Right lung (tissue), 5 donors: ENCODE results near the gene MZB1. TPM values are rescaled to one million over a fixed set of nuclear protein-coding genes. Genes with fewer than 3 reads are reported as not detected.
"Not testable (repeated sequence)": the region's sequence is repeated elsewhere in the genome, so short reads cannot be mapped to it uniquely, and the experiment has no call there.

ENCODE experiments used
- DNase-seq, 2 donors: peaks; one replicate each; pipeline ENCODE4 v3.0.0-alpha.2; 2013
- polyA plus RNA-seq, 5 donors: library from polyadenylated mRNA; unstranded; fragments of 120-200 nt; gene quantifications; one replicate each; pipeline versions ENCODE4 v1.2.1 to v1.2.3, GENCODE V29; 2013; ENCODE audit warnings: inconsistent platforms in 1 of 5, low replicate concordance in 1 of 5; ENCODE audit not compliant: insufficient read length in 5 of 5, insufficient read depth in 1 of 5

MZB1 gene
- polyA plus RNA-seq, 5 donors, result 0.37 to 1.0 (median 0.81) TPM

DNA sequence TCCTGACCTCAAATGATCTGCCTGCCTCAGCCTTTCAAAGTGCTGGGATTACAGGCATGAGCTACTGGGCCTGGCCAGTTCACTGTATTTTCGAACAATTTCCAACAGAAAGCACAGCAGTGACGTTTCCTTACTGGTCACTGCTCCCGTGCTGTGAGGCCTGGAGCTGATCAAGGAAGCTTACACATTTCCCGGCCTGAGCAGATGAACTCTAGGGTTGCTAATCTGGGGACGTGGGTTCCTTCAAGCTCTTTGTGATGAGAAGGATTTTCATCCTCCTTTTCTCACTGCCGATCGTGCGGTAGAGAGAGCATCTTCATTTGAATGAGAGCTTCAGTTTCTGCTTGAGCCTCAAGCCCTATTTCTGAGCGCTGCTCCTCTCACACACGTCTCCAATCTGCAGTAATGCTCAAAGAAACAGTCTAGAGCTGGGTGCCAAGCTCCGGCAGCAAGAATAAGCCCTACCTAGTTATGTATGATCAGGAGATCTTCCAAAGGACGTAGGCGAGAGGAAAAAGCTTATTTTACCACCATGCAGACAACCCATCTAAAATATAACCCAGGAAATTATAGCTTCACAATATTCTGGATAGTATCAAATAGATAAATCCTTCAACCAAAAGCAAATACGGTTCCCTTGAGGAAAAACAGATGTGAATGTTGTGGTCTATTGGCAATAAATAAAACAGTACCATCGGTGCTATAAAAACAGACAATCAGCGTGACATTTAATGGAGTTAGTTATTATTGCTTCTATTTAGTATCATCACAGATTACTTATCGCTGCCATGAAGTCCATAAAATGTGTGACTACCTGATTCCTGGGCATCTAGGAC, 21.5 kb upstream of the MZB1 start:
- DNase-seq, result no peak

DNA sequence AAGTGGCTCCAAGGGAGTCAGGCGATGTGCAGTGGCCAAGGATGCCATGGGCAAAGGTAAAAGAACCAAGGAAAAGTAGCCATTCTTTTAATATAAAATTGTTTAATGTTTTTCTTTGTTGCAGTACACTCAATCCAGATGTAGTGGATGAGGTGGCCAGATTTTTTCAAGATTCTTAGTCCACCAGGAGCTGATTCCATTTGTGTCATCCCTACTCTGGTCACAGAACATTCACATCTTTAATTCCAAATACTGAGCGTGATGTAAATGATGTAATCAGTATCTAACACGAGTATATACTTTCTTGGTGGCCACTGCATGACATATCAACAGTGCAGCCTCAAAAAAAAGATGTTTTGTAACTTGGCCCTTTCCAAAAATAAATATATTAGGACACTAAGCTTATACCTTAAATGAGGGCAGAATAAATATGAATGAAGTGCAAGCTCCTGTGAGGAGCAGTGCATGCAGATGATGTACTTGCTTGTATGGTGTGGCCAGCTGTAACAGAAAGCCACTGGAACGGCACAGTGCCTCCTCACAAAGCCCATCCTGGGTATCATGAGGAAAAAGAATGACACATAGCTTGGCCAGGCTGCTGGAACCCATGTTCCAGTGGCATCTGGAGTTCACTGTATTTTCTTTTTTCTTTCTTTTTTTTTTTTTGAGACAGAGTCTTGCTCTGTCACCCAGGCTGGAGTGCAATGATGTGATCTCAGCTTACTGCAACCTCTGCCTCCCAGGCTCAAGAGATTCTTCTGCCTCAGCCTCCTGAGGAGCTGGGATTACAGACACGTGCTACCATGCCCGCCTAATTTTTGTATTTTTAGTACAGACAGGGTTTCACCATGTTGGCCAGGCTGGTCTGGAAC, 20.6 kb upstream of the MZB1 start:
- no peak for DNase-seq

DNA sequence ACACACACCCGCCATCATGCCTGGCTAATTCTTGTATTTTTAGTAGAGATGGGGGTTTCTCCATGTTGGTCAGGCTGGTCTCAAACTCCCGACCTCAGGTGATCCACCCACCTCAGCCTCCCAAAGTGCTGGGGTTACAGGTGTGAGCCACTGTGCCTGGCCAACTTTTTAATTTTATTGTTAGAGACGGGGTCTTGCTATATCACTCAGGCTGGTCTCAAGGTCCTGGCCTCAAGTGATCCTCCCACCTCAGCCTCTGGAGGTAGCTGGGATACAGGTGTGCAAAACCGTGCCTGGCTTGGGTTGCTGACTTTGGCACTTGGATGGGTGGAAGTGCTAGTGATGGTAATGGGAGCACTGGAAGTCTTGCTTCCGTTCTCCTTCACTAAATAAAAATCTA, 19.4 kb upstream of the MZB1 start:
- not testable (repeated sequence) for DNase-seq

DNA sequence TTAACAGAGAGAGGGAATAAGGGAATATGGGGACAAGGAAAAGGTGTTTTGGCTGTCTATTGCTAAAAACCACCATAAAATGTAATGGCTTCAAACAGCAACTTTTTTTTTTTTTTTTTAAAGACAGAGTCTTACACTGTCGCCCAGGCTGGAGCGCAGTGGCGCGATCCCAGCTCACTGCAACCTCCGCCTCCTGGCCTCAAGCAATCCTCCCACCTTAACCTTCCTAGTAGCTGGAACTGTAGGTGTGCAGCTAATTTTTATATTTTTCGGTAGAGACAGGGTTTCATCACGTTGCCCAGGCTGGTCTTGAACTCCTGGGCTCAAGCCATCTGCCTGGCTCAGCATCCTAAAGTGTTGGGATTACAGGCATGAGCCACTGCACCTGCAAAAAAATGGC, 18.5 kb upstream of the MZB1 start:
- no peak for DNase-seq

DNA sequence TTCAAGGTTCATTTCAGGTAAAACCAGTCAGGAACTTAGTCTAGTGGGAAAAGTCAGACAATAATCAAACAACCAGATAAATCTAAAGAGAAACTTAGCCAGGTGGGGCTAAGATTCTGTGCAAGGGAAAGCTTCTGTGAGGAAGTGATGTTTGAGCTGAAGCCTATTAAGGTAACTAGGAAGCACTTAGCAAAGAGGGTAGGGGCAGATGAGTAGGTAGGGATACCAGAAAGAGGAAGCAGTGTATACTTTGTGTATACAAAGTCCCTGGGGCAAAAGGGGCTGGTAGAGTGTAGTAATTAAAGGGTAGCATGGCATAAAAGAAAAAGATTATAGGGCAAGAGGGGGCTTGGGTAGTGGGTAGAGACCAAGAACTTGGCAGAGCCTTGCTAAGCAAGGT, 17.8 kb upstream of the MZB1 start:
- no peak for DNase-seq

DNA sequence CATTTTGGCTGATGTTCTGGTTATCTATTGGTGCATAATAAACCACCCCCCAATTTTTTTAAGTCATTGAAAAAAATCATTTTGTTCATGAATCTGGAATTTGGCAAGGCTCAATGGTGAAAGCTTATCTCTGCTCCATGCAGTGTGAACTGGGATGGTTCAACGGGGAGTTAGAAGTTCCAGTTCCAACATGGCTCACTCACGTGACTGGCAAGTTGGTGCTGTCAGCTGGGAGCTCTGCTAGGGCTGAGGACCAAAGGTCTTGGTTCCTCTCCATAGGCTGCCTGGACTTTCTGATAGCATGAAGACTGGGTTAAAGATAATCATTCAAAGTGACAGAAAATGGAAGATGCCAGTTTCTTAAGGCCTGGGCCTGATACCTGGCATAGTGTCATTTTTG, 17.2 kb upstream of the MZB1 start:
- no peak for DNase-seq

DNA sequence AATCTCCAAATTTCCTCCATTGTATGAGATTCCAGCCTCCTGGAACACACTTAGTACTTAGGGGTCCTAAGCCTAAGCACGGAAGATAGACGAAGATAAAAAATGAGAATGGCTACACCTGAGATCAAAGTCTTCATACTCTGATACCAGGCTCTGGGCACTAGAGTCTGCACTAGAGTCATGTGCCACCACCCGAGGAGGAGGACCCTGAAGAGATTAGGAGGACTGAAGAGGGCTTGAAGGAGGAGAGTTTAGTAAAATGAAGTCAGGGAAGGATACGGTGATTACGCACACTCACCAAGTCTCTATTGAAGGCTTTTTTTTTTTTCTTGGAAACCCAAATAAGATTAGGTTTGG, 14.7 kb upstream of the MZB1 start:
- DNase-seq, result no peak

DNA sequence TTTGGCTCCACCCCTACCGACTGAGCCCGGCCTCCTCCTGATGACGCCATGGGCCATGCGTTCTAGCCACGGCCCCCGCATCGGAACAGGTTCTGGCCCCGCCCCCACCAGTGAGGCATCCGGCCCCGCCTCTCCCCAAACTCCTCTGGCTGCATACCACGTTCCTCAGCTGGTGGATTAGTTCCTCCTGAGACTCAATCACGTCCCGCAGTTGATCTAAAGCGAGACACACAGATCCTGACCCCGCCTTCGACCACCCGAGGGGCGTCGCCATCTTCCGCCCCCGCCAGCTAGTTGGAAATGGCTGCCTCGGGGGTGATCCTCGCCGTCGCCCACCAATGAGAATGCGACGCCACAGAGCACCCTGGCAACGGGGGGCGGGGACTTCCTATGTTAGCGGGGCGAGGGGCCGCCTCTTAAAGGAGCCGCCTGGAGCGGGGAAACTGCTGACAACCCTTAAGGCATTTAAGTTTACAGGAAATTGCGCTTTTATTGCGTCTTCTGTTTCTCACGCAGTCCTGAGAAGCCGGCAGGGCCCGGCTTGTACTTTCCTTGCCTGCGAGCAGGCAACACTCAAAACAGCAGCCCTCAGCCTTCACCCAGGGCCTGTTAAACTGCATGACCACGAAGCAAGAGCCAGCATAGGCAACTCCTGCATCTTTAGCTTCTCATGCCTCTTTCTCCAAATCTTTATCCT, 14.2 kb upstream of the MZB1 start, which contains the start of gene SPATA24:
Gene SPATA24, minus strand, starts transcription at position 303 of the 697 bp plus-strand sequence. Its CDS starts 29 bp downstream, at position 274.
- peak; percentile 98 for DNase-seq

DNA sequence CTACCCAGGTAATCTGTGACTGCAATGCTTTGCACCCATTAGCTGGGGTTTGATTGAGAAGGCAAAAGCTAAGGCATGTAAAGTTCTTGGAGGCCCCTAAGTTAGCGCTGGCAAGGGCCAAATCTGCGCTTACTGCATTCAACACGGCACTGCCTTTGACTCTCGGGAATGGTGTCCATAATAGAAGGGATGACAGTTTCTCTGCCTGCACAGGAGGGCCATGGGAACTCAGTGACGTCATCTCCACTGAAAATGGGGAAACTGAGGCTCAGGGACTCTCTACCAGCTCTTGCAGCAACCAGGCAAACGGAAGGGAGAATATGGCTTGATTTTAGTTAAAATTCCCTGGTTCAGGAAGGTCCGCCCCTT, 13.7 kb upstream of the MZB1 start:
- peak in 1 of 2 donors; percentile 46 for DNase-seq

DNA sequence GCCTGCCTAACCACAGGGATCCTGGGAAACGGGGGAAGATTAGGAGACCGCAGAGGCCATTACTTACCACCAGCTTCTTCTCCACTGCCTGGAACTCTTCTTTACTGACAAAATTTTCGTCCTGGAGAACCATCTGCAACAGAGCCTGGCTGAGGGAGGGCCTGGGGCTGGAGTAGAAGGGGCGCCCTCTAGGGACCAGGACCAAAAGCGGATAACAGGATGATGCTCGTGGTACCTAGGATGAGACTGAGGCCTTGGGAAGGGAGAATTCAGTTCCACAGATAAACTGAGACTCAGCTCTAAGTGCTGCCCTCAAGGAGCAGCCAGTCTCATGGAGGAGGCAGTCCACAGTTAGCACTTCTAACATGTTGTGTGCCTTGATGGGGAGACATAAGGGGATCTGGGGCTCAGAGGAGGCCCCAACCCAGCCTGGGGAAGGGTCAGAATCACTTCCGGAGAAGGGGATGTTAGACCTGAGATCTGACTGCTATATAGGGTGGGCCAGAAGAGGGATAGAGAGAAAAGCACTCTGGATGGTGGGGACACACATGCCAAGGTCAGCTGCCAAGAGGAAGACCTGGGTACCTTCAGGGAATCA, 12.9 kb upstream of the MZB1 start:
- no peak for DNase-seq

DNA sequence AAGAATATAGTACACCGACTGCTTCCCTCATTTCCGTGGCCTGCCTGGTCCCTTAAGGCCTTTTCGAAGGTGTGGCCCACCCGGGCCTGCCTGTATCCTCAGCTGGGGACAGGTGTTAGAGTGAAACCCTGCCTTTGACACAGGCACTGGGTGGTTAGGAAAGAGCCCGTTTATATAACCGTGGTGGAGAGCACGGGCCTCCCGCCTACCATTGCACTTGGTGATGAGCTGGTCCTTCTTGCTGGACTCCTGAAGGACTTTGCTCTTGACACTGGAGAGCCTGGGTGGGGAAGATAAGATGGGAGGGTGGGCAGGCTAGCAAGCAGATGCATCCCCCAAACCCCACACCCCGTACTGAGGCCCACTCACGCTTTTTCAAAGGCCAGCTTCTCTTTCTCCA, 11.8 kb upstream of the MZB1 start:
- DNase-seq, result no peak

DNA sequence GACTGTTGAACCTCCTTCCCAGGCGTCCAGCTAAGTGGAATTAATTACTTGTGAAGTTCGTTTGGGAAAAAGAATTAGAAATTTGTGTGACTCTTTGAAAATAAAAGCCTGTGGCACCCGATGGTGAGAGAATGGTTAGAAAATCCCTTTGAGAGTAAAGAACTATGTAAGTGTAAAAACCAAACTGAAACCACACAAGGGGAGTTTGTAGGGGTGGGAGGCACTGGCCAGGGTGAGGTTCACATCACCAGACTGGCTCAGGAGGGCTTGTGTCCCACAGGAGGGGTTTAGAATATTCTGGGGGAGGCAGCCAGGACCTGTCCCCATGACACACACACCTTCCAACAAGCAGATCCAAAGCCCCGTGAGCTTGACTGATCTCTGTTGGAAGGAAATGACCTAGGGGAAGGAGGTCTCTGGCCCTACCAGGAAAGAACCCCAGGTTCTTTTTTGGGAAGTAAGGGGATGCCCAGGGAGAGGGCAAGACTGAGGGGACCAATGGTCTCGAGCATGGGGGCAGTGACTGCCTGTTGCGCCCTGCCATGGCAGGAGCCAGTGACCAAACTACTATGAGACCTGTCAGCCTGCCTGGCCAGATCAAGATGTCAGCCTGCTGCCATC, 9.9 kb upstream of the MZB1 start:
- no peak for DNase-seq

DNA sequence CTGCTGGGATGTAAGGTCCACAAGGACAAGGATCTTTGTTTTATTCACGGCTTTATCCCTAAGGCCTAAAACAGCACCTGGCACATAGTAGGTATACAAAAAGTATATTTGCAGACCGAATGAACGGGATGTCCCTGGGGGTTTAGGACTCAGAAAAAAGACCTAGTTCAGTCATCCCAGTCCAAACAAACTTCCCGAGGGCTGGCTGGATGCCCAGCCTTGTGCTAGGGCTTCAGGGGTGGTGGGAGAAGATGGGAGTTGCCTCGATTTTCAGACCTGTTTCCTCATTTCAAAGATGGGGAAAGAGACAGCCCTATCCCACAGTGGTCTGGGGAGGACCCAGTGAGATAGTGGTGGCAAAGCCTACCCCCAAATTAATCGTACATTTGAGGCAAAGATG, 8.2 kb upstream of the MZB1 start:
- no peak for DNase-seq

DNA sequence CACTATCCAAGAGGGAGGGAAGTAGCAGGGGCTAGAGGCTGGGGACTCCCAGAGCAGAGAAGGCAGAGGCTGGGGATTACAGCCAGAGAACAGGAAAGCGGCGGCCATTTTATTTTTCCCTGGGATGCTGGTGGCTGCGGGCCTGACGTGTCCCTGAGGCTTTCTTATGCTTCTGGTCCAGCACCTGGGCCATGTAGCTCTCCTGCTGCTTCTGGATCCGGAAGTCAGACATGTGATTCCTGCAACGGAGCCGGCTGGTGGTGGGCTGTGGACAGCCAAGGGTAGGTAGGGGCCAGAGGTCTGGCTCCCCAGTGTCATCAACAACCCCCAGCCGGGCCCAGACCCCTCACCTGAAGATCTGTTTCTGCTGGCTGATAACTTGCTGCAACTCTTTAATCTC, 7.0 kb upstream of the MZB1 start:
- no peak for DNase-seq

DNA sequence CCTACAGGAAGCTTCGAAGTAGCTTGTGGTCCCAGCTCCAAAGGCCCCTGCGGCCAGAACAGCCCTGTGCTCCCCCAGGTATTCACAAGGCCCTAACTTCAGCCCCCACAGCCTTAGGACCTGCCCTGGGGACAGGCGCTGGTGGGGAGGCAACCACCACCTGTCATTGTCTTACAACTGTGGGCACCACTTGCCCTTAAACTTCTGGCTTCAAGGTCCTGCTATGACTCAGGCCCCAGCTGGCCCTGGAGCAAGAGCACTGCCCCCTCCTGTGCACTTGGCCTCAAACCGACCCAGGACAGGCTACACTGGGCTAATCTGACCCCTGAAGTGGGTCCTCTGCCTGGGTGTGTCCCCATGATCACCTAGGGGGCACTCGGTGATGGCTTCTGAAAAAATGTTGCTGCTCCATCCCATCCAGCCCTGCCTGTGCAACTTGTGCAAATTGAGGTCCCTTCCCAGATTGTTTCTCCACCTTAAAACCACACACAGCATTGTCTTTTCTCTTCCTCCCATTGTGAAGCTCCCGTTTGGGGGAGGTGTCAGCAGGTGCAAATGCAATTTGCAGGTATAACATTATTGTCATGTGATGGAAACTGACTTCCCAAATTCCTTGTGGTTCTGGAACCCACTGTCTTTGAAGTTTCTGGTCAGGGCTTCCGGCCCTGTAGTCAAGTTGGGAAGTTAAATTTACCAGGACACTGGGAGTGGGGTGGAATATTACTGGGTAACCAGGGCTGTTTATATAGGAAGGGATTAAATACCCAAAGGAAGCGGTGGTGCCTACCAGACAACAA, 6.3 kb upstream of the MZB1 start:
- no peak for DNase-seq

DNA sequence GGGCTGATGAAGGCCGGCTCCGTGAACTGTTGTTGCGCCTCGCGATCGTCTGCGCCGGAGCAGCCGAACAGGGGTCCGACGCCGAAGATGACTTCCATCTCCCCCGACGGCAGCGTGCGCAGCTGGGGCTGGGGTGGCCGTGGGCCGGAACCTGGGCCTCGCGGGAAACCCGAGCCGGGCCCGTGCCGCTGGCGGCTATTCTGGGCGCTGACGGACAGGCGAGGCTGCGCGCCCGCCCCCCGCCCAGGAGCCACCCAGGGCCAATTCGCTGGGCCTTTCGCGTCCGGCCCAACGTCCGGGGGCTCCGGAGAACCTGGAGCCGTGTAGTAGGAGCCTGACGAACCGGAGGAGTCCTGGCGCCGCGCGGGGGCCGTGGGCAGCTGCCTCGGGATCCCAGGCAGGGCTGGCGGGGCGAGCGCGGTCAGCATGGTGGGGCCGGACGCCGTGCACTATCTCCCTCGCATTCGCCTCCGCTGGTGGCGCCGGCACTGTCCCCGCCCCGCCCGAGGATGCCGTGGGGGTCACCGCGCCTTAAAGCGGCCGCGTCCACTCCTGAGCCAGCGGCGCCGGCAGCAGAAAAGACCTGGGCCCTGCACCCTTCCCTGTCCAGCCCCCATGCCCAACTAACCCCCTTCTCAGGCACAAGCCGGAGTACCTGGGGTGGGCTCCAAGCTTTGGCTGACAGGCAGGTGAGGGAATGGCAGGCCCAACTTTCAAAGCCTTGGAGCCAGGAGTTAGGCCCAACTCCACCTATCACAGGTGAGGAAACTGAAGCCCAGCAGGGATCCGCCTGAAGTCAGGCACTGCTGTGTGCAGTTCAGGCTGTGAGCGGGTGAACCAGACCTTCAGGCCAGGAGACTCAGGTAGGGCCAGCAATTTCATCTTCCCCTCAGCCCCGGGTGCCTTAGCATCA, 5.2 kb upstream of the MZB1 start, which contains the start of gene PROB1:
Gene PROB1, minus strand, starts transcription at position 451 of the 913 bp plus-strand sequence. Its CDS starts 23 bp downstream, at position 428.
- no peak for DNase-seq

DNA sequence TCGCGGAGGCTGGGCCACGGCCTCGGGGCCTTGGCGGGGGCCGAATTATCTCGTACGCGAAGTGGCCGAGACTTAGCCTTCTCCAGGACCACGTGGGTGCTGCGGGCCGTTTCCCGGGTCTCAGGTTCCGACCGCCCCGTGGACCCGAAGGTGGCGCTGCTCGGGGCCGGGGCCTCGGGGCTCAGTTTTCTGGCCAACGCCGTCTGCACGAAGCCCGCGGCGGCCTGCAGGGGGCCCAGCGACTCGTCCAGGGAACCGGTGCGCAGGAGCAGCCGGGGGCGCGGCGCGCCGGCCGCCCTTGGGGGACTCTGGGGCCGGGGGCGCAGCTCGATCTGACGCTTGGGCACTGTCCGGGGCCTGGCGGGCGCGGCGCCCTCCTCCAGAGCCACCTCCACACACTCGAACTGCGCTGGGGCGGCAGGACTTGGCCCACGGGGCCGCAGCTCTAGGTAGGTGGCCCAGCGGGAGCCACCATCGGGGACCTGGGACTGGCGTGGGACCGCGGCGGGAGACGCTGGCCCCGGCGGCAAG, 4.5 kb upstream of the MZB1 start:
- no peak for DNase-seq

DNA sequence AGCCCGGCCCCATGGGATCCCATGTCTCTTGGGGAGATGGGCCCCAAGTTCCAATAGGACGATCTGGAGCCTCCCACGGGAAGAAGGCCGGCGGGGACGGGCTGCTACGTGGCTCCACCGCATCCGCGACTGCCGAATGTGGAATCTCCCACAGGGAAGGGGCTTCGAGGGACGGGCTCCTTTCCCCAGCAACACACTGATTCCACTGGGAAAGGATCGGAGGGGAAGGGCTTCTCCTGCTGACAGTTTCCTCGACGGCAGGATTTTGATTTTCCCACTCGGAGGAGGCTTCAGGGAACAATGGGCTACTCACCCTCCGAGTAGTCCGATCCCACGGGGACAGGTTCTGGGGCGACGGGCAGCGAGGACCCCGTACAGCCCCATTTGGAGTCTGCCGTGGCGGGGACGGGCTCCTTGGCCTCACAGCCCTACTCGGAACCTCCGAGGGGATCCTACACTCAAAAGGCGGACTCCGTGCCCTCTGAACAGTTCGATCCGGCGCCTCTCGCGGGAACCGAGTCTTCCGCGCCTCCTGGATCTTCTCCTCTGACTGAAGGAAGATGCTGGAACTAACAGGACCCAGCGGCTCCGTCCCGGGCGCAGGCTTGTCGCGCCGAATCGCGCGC, 3.9 kb upstream of the MZB1 start:
- no peak for DNase-seq
